GM21360 (cell line): Measurements from ENCODE around the gene NFE2L2.
"Not testable (repeated sequence)": the region's sequence is repeated elsewhere in the genome, so short reads cannot be mapped to it uniquely, and the experiment has no call there.

ENCODE experiments used
- ATAC-seq: cut with Tn5 transposase; IDR thresholded peaks from one replicate; pipeline ENCODE4 v1.9.1; 2021; ENCODE audit warnings: mild to moderate bottlenecking, moderate library complexity; ENCODE audit not compliant: unreplicated experiment

The NFE2L2 gene

GRCh38 chr2:177258059-177258458 is 6.5 kb downstream of the NFE2L2 start:
- no peak for ATAC-seq

- no peak for ATAC-seq
Observed at GRCh38 chr2:177257471-177257870, 7.1 kb downstream of the NFE2L2 start.

GRCh38 chr2:177256695-177257094 is 7.8 kb downstream of the NFE2L2 start:
- ATAC-seq = no peak

GRCh38 chr2:177256026-177256425 is 8.5 kb downstream of the NFE2L2 start:
- ATAC-seq = no peak

GRCh38 chr2:177255227-177255601 is 9.3 kb downstream of the NFE2L2 start:
- ATAC-seq = no peak

GRCh38 chr2:177254433-177255226 is 9.9 kb downstream of the NFE2L2 start:
- ATAC-seq = no peak

GRCh38 chr2:177253704-177254103 is 10.8 kb downstream of the NFE2L2 start:
- ATAC-seq = no peak

GRCh38 chr2:177252808-177253531 is 11.6 kb downstream of the NFE2L2 start:
- ATAC-seq = no peak

GRCh38 chr2:177251165-177251542 is 13.4 kb downstream of the NFE2L2 start:
- no peak for ATAC-seq

- ATAC-seq = no peak
Observed at GRCh38 chr2:177250461-177250860, 14.1 kb downstream of the NFE2L2 start.

GRCh38 chr2:177249038-177249437 is 15.5 kb downstream of the NFE2L2 start:
- ATAC-seq = no peak

- ATAC-seq = no peak
Observed at GRCh38 chr2:177247693-177248262, 16.7 kb downstream of the NFE2L2 start.

GRCh38 chr2:177246523-177247030 is 17.9 kb downstream of the NFE2L2 start:
- not testable (repeated sequence) for ATAC-seq

GRCh38 chr2:177246000-177246399 is 18.5 kb downstream of the NFE2L2 start:
- no peak for ATAC-seq

GRCh38 chr2:177245010-177245422 is 19.5 kb downstream of the NFE2L2 start:
- ATAC-seq = no peak

- ATAC-seq = no peak
Observed at GRCh38 chr2:177244244-177244771, 20.2 kb downstream of the NFE2L2 start.

GRCh38 chr2:177243476-177243875 is 21.1 kb downstream of the NFE2L2 start:
- ATAC-seq = no peak

- no peak for ATAC-seq
Observed at GRCh38 chr2:177243073-177243472, 21.5 kb downstream of the NFE2L2 start.

- no peak for ATAC-seq
Observed at GRCh38 chr2:177242121-177242987, 22.2 kb downstream of the NFE2L2 start.

GRCh38 chr2:177241711-177242120 is 22.8 kb downstream of the NFE2L2 start:
- ATAC-seq = no peak
